Endothelial cell of umbilical vein (primary cell): Measurements from ENCODE around the gene MOCS1. TPM values are rescaled to one million over a fixed set of nuclear protein-coding genes. Genes with fewer than 3 reads are reported as not detected.

Experiments used
- BruUV-seq: library from RNA; stranded (reverse); fragments of 400-500 nt; replicated peaks from 2 replicates; lab custom pipeline; 2021; lab: Mats Ljungman, UMichigan
- CTCF ChIA-PET: fragments of 300-600, 350-600 bp; sonication (Branson Sonifier 250); formaldehyde crosslinking; loops from one replicate; lab custom pipeline; 2021; ENCODE audit warnings: antibody characterized with exemption, inconsistent platforms; lab: Charles Lee
- POLR2A ChIA-PET: fragments of 300-600, 350-600 bp; sonication (Branson Sonifier 250); formaldehyde crosslinking; loops from one replicate; lab custom pipeline; 2021; ENCODE audit warnings: antibody characterized with exemption, inconsistent platforms; lab: Charles Lee
- DNase-seq: peaks from one replicate; pipeline ENCODE4 v3.0.0-alpha.2; 2011; ENCODE audit warnings: low read depth, low spot score
- FAIRE-seq: peaks from 2 replicates; lab custom pipeline; 2011; peaks lifted over from hg19 to GRCh38; lab: Jason Lieb, UNC
- H2AFZ ChIP-seq: 2 replicates; pipeline ENCODE4 v1.6.0; 2012; ENCODE audit warnings: low read depth, low read length, control low read depth, inconsistent platforms
- H3K27ac ChIP-seq: 2 replicates; pipeline ENCODE4 v1.5.1; 2011; ENCODE audit warnings: low read depth, mild to moderate bottlenecking, control low read depth, low read length, moderate library complexity; ENCODE audit not compliant: insufficient read depth
- H3K27me3 ChIP-seq, 2 experiments: 2 replicates each; pipeline versions ENCODE4 v1.6.0 to v1.6.1; 2011; ENCODE audit warnings: low read length in 2 of 2, mixed read lengths in 1 of 2; ENCODE audit not compliant: control insufficient read depth in 2 of 2, insufficient read depth in 2 of 2
- H3K36me3 ChIP-seq, 2 experiments: 2 replicates in 1 of 2; 3 replicates in 1 of 2; pipeline ENCODE4 v1.5.1; 2011; ENCODE audit warnings: low read length in 2 of 2, mild to moderate bottlenecking in 1 of 2, moderate library complexity in 1 of 2; ENCODE audit not compliant: control insufficient read depth in 2 of 2, insufficient read depth in 2 of 2; ENCODE audit errors: extremely low read depth in 1 of 2
- H3K4me1 ChIP-seq: 3 replicates; pipeline ENCODE4 v1.5.1; 2011; ENCODE audit warnings: mild to moderate bottlenecking, low read length; ENCODE audit not compliant: control insufficient read depth, insufficient read depth; ENCODE audit errors: extremely low read depth
- H3K4me2 ChIP-seq: 2 replicates; pipeline ENCODE4 v1.6.1; 2011; ENCODE audit warnings: low read length, control low read depth, mixed read lengths; ENCODE audit not compliant: insufficient read depth
- H3K4me3 ChIP-seq, 3 experiments: fragments of 200-600 bp in 1 of 3; sonication (generic), shearing (Covaris generic) in 1 of 3; replicated peaks in 1 of 3; 2 replicates each; pipeline ENCODE4 v1.5.1; 2011 to 2016; ENCODE audit warnings: control low read depth in 3 of 3, low read length in 3 of 3, mild to moderate bottlenecking in 2 of 3, inconsistent platforms in 1 of 3, low read depth in 1 of 3, moderate library complexity in 1 of 3; ENCODE audit not compliant: insufficient read depth in 1 of 3
- H3K79me2 ChIP-seq: 2 replicates; pipeline ENCODE4 v1.6.0; 2012; ENCODE audit warnings: low read length, inconsistent platforms; ENCODE audit not compliant: control insufficient read depth, insufficient read depth
- H3K9ac ChIP-seq: replicated peaks from 2 replicates; pipeline ENCODE3; 2011; ENCODE audit warnings: low read length, control low read depth; ENCODE audit not compliant: insufficient read depth; ENCODE audit errors: extremely low read depth
- H3K9me1 ChIP-seq: replicated peaks from 3 replicates; pipeline ENCODE4 v1.6.0; 2011; ENCODE audit warnings: mild to moderate bottlenecking, low read length; ENCODE audit not compliant: control insufficient read depth, insufficient read depth; ENCODE audit errors: extremely low read depth
- H3K9me3 ChIP-seq: replicated peaks from 2 replicates; pipeline ENCODE4 v1.5.1; 2012; ENCODE audit warnings: low read length, inconsistent platforms; ENCODE audit not compliant: control insufficient read depth, insufficient read depth
- H4K20me1 ChIP-seq: replicated peaks from 2 replicates; pipeline ENCODE3; 2011; ENCODE audit warnings: mild to moderate bottlenecking, low read length; ENCODE audit not compliant: control insufficient read depth, insufficient read depth; ENCODE audit errors: extremely low read depth
- EZH2 ChIP-seq: IDR thresholded peaks from 2 replicates; pipeline ENCODE4 v1.6.1; 2012; ENCODE audit warnings: borderline replicate concordance, low read depth, mild to moderate bottlenecking, moderate library complexity, low read length, inconsistent platforms; ENCODE audit not compliant: severe bottlenecking
- FOS ChIP-seq: IDR thresholded peaks from 2 replicates; pipeline ENCODE4 v1.6.1; 2011; ENCODE audit warnings: mild to moderate bottlenecking, low read length, moderate library complexity, borderline replicate concordance; ENCODE audit not compliant: insufficient read depth
- GATA2 ChIP-seq: IDR thresholded peaks from 2 replicates; pipeline ENCODE4 v1.7.0; 2011; ENCODE audit warnings: low read depth, mild to moderate bottlenecking, moderate library complexity, mixed read lengths, low read length; ENCODE audit not compliant: insufficient read length, insufficient read depth
- JUN ChIP-seq: IDR thresholded peaks from 2 replicates; pipeline ENCODE4 v1.6.1; 2011; ENCODE audit warnings: borderline replicate concordance, low read depth; ENCODE audit not compliant: insufficient read length, insufficient read depth
- MYC ChIP-seq: IDR thresholded peaks from one replicate; pipeline ENCODE4 v1.6.1; 2011; ENCODE audit warnings: mild to moderate bottlenecking, low read depth, low read length
- POLR2A ChIP-seq: IDR thresholded peaks from 2 replicates; pipeline ENCODE4 v1.6.1; 2012; ENCODE audit warnings: low read depth, mild to moderate bottlenecking, control low read depth, low read length
- POLR2AphosphoS5 ChIP-seq: IDR thresholded peaks from 2 replicates; pipeline ENCODE4 v1.6.1; 2012; ENCODE audit warnings: low read depth, mild to moderate bottlenecking, control low read depth, low read length, moderate library complexity; ENCODE audit not compliant: insufficient read depth
- dilution Hi-C: fragments of 300-500 bp; cut with MboI; formaldehyde crosslinking; loops from one replicate; pipeline ENCODE4 v1.15.0; 2019; ENCODE audit warnings: low sequenced_read_pairs; ENCODE audit not compliant: extremely low pct_ligation_motif_present
- intact Hi-C: fragments of 100-400 bp; cut with micrococcal nuclease; formaldehyde crosslinking; loops from one replicate; pipeline ENCODE4 v1.10.0; 2022
- polyA plus RNA-seq, 4 experiments: library from polyadenylated mRNA; depleted of rRNA in 3 of 4; stranded (reverse) in 3 of 4; unstranded in 1 of 4; fragments of >200 nt; gene quantifications; 2 replicates each; pipeline versions ENCODE4 v1.2.1 to v1.2.3, GENCODE V29; 2011 to 2012; ENCODE audit warnings: missing spikeins in 1 of 4
- total RNA-seq: library from RNA; stranded (reverse); gene quantifications from 2 replicates; pipeline ENCODE4 v1.2.3, GENCODE V29; 2021
- TF ChIP-seq, protein P1 (sequence below), 2 donors: IDR thresholded peaks; 1 replicate in 1 of 2; 2 replicates in 1 of 2; pipeline ENCODE4 v1.5.1; 2011; ENCODE audit warnings: low read length in 2 of 2, mild to moderate bottlenecking in 2 of 2, moderate library complexity in 2 of 2, control low read depth in 1 of 2, inconsistent platforms in 1 of 2, low read depth in 1 of 2; ENCODE audit not compliant: insufficient read depth in 1 of 2; ENCODE audit errors: extremely low read depth in 1 of 2
- TF ChIP-seq, protein P2 (sequence below): IDR thresholded peaks from 2 replicates; pipeline ENCODE4 v1.6.1; 2011; ENCODE audit not compliant: insufficient read depth, insufficient read length

MOCS1 gene
- total and polyA plus RNA-seq, 2 donors (not counting 3 experiments of a cell fraction or from before 2014, with no cell fraction given) = 8.3 to 12.8 TPM

DNA sequence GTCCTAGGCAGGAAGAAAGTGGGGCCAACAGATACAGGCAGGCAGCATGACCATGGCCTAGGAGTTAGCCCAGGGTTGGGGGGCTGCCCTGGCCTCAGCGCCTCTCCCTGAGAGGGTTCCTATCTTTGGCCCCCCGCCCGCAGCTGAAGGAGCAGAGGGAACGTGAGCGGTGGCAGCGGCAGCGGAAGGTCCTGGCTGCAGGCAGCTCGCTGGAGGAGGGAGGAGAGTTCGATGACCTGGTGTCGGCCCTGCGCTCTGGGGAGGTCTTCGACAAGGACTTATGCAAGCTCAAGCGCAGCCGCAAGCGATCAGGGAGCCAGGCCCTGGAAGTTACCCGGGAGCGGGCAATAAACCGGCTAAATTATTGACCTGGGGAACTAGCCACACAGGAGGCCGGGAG is 32.6 kb downstream of the MOCS1 start:
- Histone ChIP-seq H2AFZ (no peak overlapping the region), H3K4me2 (no peak overlapping the region), H3K9me1 (no peaks in the 10 kb centered on the region), H4K20me1 (no peaks in the 10 kb centered on the region), H3K27ac (no peak overlapping the region), H3K4me3 (no peak overlapping the region), H3K27me3 (peaks cover 0 to 2% of the 10 kb centered on the region in 2 experiments), H3K4me1 (no peaks in the 10 kb centered on the region), H3K9me3 (no peaks in the 10 kb centered on the region), H3K36me3 (peaks cover 0 to 6% of the 10 kb centered on the region in 2 experiments), H3K79me2 (no peaks in the 10 kb centered on the region), H3K9ac (no peak overlapping the region)
- CTCF ChIA-PET = interaction anchor here (2.6 kb wide), 1 partner anchor 36 kb away, joined by 19 read pairs; no protein-coding TSS in a partner anchor
- no TSS peak for BruUV-seq
- TF ChIP-seq POLR2A = no peak
- no peak for TF ChIP-seq EZH2
- no peak for TF ChIP-seq FOS
- FAIRE-seq (no peak), DNase-seq (no peak)
- dilution Hi-C loops (no loop called here), intact Hi-C loops (no loop called here)
- POLR2A ChIA-PET = no interaction called here

GRCh38 chr6:39901116-39901655 is 33.1 kb downstream of the MOCS1 start:
- ChIA-PET POLR2A (no interaction called here), CTCF (interaction anchor here (2.6 kb wide), 1 partner anchor 36 kb away, joined by 19 read pairs; no protein-coding TSS in a partner anchor)
- dilution Hi-C loops = no loop called here
- no peak for TF ChIP-seq JUN
- TF ChIP-seq, protein P1, sequence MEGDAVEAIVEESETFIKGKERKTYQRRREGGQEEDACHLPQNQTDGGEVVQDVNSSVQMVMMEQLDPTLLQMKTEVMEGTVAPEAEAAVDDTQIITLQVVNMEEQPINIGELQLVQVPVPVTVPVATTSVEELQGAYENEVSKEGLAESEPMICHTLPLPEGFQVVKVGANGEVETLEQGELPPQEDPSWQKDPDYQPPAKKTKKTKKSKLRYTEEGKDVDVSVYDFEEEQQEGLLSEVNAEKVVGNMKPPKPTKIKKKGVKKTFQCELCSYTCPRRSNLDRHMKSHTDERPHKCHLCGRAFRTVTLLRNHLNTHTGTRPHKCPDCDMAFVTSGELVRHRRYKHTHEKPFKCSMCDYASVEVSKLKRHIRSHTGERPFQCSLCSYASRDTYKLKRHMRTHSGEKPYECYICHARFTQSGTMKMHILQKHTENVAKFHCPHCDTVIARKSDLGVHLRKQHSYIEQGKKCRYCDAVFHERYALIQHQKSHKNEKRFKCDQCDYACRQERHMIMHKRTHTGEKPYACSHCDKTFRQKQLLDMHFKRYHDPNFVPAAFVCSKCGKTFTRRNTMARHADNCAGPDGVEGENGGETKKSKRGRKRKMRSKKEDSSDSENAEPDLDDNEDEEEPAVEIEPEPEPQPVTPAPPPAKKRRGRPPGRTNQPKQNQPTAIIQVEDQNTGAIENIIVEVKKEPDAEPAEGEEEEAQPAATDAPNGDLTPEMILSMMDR (IDR thresholded peaks at IDR 0.05; ENCODE audit: extremely low read depth in 1 of 2, insufficient read depth in 1 of 2, low read depth in 1 of 2, low read length in 2 of 2) = no peak
- no peak for TF ChIP-seq POLR2AphosphoS5
- TF ChIP-seq POLR2A = no peak
- TF ChIP-seq FOS = no peak
- TF ChIP-seq EZH2 = no peak
- no peak for TF ChIP-seq MYC
- TF ChIP-seq GATA2 = no peak
- TF ChIP-seq, protein P2, sequence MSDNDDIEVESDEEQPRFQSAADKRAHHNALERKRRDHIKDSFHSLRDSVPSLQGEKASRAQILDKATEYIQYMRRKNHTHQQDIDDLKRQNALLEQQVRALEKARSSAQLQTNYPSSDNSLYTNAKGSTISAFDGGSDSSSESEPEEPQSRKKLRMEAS = no peak
- no peaks in the 10 kb centered on the region for H3K79me2 ChIP-seq
- no TSS peak for BruUV-seq
- H3K9me3 ChIP-seq = no peaks in the 10 kb centered on the region
- peaks cover 0 to 3% of the 10 kb centered on the region in 2 experiments for H3K36me3 ChIP-seq
- FAIRE-seq (no peak), DNase-seq (no peak)
- peaks cover 0 to 2% of the 10 kb centered on the region in 2 experiments for H3K27me3 ChIP-seq
- H3K4me1 ChIP-seq = no peaks in the 10 kb centered on the region
- intact Hi-C loops = no loop called here
- H3K9ac ChIP-seq = no peak overlapping the region
- H3K9me1 ChIP-seq = no peaks in the 10 kb centered on the region
- H3K27ac ChIP-seq = no peak overlapping the region
- no peak overlapping the region for H3K4me2 ChIP-seq
- H4K20me1 ChIP-seq = no peaks in the 10 kb centered on the region
- no peak overlapping the region for H2AFZ ChIP-seq
- H3K4me3 ChIP-seq = no peak overlapping the region
